ENCODE data around the gene FOXO3B.
A peak's percentile ranks its signal among the peaks of the same experiment; 100 is the strongest.
"Not testable (repeated sequence)": the region's sequence is repeated elsewhere in the genome, so short reads cannot be mapped to it uniquely, and the experiment has no call there.

Gene FOXO3B

DNA sequence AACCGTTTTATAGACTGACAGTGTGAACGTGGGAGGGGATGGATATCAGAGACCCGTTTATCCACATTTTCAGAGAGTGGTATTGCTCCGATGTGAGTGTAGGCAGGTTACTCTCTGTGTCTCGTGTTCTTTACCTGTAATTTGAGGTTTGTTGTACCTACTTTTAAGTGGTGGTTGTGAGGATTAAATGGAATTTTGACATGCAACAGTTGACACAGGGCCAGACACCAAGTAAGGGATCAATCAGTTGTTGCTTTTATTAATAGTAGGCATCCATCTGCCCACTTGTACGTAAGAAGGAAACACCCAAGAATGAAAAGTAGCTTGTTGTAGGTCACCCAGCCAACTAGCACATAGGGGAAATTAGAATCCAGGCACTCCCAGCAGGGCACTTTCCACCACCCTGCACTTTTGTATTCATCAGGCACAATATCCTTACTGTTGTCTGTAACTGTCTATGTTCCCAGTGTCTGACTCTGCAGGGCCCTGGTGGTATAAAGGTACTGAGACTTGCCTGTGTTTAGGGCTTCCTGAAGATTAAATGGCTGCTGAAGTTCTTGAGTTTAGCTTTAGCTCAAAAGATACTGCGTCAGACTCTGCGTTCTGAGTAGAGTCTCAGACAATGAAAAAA lies 16.5 kb upstream of the FOXO3B start:
- peak overlapping the region; percentile 100 for H2AFZ ChIP-seq (ENCODE audit: low read length, unreplicated experiment)
- H3K4me3 ChIP-seq (ENCODE audit: low read depth, low read length) = peak overlapping the region; percentile 81
- H3K79me2 ChIP-seq (ENCODE audit: control insufficient read depth, insufficient read depth, low read length, unreplicated experiment); H3K36me3 ChIP-seq (ENCODE audit: insufficient read depth, low read length); H3K27ac ChIP-seq (ENCODE audit: low read depth, low read length); H3K4me1 ChIP-seq (ENCODE audit: control insufficient read depth, insufficient read depth, low read length, unreplicated experiment); H3K27me3 ChIP-seq (ENCODE audit: insufficient read depth, low read length): not testable (repeated sequence)

- not testable (repeated sequence) for H3K27ac ChIP-seq (ENCODE audit: low read depth, low read length); H3K4me1 ChIP-seq (ENCODE audit: control insufficient read depth, insufficient read depth, low read length, unreplicated experiment); H3K79me2 ChIP-seq (ENCODE audit: control insufficient read depth, insufficient read depth, low read length, unreplicated experiment); H3K4me3 ChIP-seq (ENCODE audit: low read depth, low read length); H2AFZ ChIP-seq (ENCODE audit: low read length, unreplicated experiment); H3K27me3 ChIP-seq (ENCODE audit: insufficient read depth, low read length); H3K36me3 ChIP-seq (ENCODE audit: insufficient read depth, low read length)
Observed at GRCh38 chr17:18695143-18695542, 13.0 kb upstream of the FOXO3B start.

- H3K4me1 ChIP-seq (ENCODE audit: control insufficient read depth, insufficient read depth, low read length, unreplicated experiment); H3K79me2 ChIP-seq (ENCODE audit: control insufficient read depth, insufficient read depth, low read length, unreplicated experiment); H3K27me3 ChIP-seq (ENCODE audit: insufficient read depth, low read length); H3K27ac ChIP-seq (ENCODE audit: low read depth, low read length); H3K36me3 ChIP-seq (ENCODE audit: insufficient read depth, low read length): not testable (repeated sequence)
- Histone ChIP-seq H3K4me3 (ENCODE audit: low read depth, low read length) (peak overlapping the region; percentile 79), H2AFZ (ENCODE audit: low read length, unreplicated experiment) (peak overlapping the region; percentile 25)
Observed at GRCh38 chr17:18682668-18683067, 554 bp upstream of the FOXO3B start.

DNA sequence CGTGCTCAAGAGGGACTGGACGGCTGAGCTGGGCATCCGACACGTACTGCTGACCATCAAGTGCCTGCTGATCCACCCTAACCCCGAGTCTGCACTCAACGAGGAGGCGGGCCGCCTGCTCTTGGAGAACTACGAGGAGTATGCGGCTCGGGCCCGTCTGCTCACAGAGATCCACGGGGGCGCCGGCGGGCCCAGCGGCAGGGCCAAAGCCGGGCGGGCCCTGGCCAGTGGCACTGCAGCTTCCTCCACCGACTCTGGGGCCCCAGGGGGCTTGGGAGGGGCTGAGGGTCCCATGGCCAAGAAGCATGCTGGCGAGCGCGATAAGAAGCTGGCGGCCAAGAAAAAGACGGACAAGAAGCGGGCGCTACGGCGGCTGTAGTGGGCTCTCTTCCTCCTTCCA lies 4.7 kb downstream of the FOXO3B start:
- H3K4me3 ChIP-seq (ENCODE audit: low read depth, low read length); H3K36me3 ChIP-seq (ENCODE audit: insufficient read depth, low read length); H3K79me2 ChIP-seq (ENCODE audit: control insufficient read depth, insufficient read depth, low read length, unreplicated experiment); H2AFZ ChIP-seq (ENCODE audit: low read length, unreplicated experiment); H3K27me3 ChIP-seq (ENCODE audit: insufficient read depth, low read length); H3K27ac ChIP-seq (ENCODE audit: low read depth, low read length); H3K4me1 ChIP-seq (ENCODE audit: control insufficient read depth, insufficient read depth, low read length, unreplicated experiment): not testable (repeated sequence)

DNA sequence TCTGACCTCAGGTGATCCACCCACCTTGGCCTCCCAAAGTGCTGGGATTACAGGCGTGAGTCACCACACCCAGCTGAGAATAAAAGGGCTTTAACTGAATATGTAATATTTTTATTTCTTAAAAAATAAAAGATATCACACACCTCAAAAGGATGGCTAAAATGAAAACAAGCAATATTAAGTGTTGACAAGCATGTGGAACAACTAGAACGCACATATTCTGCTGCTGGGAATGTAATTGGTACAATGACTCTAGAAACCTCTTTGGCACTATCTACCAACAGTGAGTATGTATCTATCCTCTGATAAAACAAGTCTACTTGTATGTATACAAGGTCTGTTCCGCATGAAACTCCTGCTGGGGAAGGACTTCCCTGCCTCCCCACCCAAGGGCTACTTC lies 5.2 kb downstream of the FOXO3B start:
- H2AFZ ChIP-seq (ENCODE audit: low read length, unreplicated experiment); H3K4me3 ChIP-seq (ENCODE audit: low read depth, low read length); H3K27me3 ChIP-seq (ENCODE audit: insufficient read depth, low read length); H3K4me1 ChIP-seq (ENCODE audit: control insufficient read depth, insufficient read depth, low read length, unreplicated experiment); H3K79me2 ChIP-seq (ENCODE audit: control insufficient read depth, insufficient read depth, low read length, unreplicated experiment); H3K27ac ChIP-seq (ENCODE audit: low read depth, low read length); H3K36me3 ChIP-seq (ENCODE audit: insufficient read depth, low read length): not testable (repeated sequence)

DNA sequence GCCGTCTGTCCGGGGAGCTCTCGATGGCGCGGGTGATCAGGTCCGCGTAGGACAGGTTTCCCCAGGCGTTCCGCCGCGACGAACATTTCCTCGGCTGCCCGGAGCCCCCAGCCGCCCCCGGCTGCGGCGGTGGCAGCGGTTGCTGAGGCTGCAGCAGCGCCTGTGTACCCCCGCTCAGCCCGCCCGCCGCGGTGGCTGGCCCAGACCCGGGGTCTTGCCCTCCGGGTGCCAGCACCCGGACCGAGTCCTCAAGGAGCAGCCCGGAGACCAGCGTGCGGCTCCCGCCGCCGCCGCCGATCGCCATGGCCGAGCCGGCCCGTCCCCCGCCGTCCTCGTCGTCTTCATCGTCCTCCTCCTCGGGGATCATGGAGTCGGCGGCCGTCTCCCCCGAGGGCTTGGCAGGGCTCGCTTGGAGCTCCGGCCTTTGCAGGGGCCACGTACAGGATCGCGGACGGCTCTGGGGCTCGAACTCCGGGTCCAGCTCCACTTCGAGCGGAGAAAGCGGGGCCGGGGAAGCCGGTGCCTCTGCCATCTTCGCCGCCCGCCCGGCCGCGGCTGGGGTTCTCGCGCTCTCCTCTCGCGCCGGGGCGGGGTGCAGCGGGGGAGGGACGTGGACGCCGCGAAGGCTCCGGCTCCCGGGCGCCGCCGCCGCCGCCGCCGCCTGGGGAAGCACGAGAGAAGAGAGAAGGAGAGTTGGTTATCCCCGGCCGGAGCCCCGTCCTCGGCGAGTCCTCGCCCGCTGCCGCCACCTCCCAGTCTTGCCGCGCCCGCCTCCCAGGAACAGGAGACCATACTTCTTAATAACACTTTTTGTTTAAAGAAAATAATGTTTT lies 9.5 kb downstream of the FOXO3B start:
- H3K79me2 ChIP-seq (ENCODE audit: control insufficient read depth, insufficient read depth, low read length, unreplicated experiment); H3K27me3 ChIP-seq (ENCODE audit: insufficient read depth, low read length); H3K4me3 ChIP-seq (ENCODE audit: low read depth, low read length); H3K4me1 ChIP-seq (ENCODE audit: control insufficient read depth, insufficient read depth, low read length, unreplicated experiment); H2AFZ ChIP-seq (ENCODE audit: low read length, unreplicated experiment); H3K27ac ChIP-seq (ENCODE audit: low read depth, low read length): not testable (repeated sequence)
- H3K36me3 ChIP-seq (ENCODE audit: insufficient read depth, low read length) = peaks cover 18% of the 10 kb centered on the region

DNA sequence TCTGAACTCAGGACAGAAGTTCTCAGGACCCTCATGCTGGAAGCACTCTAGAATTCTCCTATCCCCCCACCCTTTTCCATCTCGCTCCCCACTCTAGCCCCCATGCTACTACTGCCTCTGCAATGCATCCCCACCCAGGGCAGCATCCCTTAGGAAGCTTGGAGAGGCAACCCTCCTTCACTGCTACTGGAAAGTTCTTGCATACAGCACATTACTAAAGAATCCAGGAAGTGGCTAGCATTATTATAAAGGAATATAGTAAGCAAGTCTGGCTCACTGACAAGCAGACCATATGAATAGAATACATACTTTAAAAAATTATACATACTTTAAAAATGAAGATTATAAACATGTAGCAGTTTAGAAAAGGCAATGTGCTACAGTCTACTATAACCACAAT lies 13.5 kb downstream of the FOXO3B start:
- H3K79me2 ChIP-seq (ENCODE audit: control insufficient read depth, insufficient read depth, low read length, unreplicated experiment); H2AFZ ChIP-seq (ENCODE audit: low read length, unreplicated experiment); H3K27me3 ChIP-seq (ENCODE audit: insufficient read depth, low read length); H3K36me3 ChIP-seq (ENCODE audit: insufficient read depth, low read length); H3K4me3 ChIP-seq (ENCODE audit: low read depth, low read length); H3K27ac ChIP-seq (ENCODE audit: low read depth, low read length); H3K4me1 ChIP-seq (ENCODE audit: control insufficient read depth, insufficient read depth, low read length, unreplicated experiment): not testable (repeated sequence)

- H3K79me2 ChIP-seq (ENCODE audit: control insufficient read depth, insufficient read depth, low read length, unreplicated experiment); H3K4me3 ChIP-seq (ENCODE audit: low read depth, low read length); H3K4me1 ChIP-seq (ENCODE audit: control insufficient read depth, insufficient read depth, low read length, unreplicated experiment); H2AFZ ChIP-seq (ENCODE audit: low read length, unreplicated experiment); H3K27ac ChIP-seq (ENCODE audit: low read depth, low read length); H3K36me3 ChIP-seq (ENCODE audit: insufficient read depth, low read length); H3K27me3 ChIP-seq (ENCODE audit: insufficient read depth, low read length): not testable (repeated sequence)
Observed at GRCh38 chr17:18667535-18667934, 14.6 kb downstream of the FOXO3B start.

GRCh38 chr17:18666326-18666725 lies 15.8 kb downstream of the FOXO3B start:
- not testable (repeated sequence) for H3K27me3 ChIP-seq (ENCODE audit: insufficient read depth, low read length); H3K4me1 ChIP-seq (ENCODE audit: control insufficient read depth, insufficient read depth, low read length, unreplicated experiment); H3K36me3 ChIP-seq (ENCODE audit: insufficient read depth, low read length); H3K4me3 ChIP-seq (ENCODE audit: low read depth, low read length); H3K79me2 ChIP-seq (ENCODE audit: control insufficient read depth, insufficient read depth, low read length, unreplicated experiment); H2AFZ ChIP-seq (ENCODE audit: low read length, unreplicated experiment); H3K27ac ChIP-seq (ENCODE audit: low read depth, low read length)

DNA sequence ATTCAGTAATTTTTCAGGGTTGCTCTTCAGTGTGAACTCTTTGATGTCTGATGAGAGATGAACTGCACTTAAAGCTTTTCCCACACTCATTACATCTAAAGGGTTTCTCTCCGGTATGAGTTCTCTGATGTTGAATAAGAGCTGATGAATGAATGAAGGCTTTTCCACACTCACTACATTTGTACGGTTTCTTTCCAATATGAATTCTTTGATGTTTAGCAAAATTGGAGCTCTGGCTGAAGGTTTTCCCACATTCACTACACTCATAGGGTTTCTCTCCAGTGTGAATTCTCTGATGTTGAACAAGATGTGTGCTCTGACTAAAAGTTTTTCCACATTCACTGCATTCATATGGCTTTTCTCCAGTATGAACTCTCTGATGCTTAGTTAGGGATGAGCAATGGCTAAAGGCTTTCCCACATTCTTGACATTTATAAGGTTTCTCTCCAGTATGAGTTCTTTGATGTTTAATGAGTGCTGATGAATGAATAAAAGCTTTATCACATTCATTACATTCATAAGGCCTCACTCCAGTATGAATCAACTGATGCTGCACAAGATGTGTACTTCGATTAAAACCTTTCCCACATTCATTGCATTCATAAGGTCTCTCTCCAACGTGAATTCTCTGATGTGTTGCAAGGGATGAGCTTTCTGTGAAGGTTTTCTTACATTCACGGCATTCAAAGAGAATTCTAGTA lies 20.0 kb downstream of the FOXO3B start:
- H3K27ac ChIP-seq (ENCODE audit: low read depth, low read length); H2AFZ ChIP-seq (ENCODE audit: low read length, unreplicated experiment); H3K27me3 ChIP-seq (ENCODE audit: insufficient read depth, low read length); H3K4me1 ChIP-seq (ENCODE audit: control insufficient read depth, insufficient read depth, low read length, unreplicated experiment); H3K36me3 ChIP-seq (ENCODE audit: insufficient read depth, low read length); H3K4me3 ChIP-seq (ENCODE audit: low read depth, low read length); H3K79me2 ChIP-seq (ENCODE audit: control insufficient read depth, insufficient read depth, low read length, unreplicated experiment): not testable (repeated sequence)

GRCh38 chr17:18650094-18650493 lies 32.0 kb downstream of the FOXO3B start:
- not testable (repeated sequence) for H3K79me2 ChIP-seq (ENCODE audit: control insufficient read depth, insufficient read depth, low read length, unreplicated experiment); H3K27ac ChIP-seq (ENCODE audit: low read depth, low read length); H3K4me1 ChIP-seq (ENCODE audit: control insufficient read depth, insufficient read depth, low read length, unreplicated experiment); H3K36me3 ChIP-seq (ENCODE audit: insufficient read depth, low read length); H2AFZ ChIP-seq (ENCODE audit: low read length, unreplicated experiment); H3K4me3 ChIP-seq (ENCODE audit: low read depth, low read length); H3K27me3 ChIP-seq (ENCODE audit: insufficient read depth, low read length)
